ENCODE data around the gene PSMB10. TPM values are rescaled to one million over a fixed set of nuclear protein-coding genes. Genes with fewer than 3 reads are reported as not detected.

The PSMB10 gene
- 103 and 111 TPM in 2 replicates for total RNA-seq

DNA sequence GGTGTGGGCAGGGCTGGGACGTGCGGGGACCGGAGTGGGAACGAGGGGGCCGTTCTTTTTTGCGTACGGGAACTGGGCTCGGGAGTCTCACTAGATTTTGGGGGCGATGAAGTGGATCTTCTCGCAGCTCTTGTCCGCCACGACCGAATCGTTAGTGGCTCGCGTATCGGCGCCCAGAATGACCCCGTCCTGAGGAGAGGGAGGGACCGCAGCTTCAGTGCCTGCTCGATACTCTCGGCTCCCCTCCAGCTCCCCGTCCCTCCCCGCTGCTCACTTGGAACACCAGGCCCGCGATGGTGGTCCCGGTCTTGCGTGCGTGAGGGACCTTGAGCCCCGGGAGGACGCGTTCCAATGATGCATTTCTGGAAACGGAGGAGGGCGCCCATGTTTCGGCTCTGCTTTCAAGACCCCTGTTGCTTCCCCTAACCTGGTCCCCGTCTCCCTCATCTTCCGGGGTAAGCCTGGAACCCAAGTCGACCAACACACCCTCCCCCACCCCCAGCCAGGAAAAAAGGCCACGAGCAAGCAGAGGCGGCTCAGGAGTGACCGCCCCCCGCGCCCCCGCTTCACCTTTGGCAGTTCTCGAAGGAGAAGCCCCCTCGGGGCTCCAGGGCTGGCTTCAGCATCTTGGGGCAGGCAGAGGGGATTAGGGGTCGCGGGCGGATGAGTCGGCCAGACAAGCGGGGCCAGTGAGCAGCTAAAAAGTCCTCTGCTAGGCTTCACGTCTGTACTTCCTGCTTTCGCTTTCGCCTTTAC, at the start of gene PSMB10:
Gene PSMB10, minus strand, starts transcription at position 727 of the 756 bp plus-strand sequence. Its CDS starts 101 bp downstream, at position 626.

DNA sequence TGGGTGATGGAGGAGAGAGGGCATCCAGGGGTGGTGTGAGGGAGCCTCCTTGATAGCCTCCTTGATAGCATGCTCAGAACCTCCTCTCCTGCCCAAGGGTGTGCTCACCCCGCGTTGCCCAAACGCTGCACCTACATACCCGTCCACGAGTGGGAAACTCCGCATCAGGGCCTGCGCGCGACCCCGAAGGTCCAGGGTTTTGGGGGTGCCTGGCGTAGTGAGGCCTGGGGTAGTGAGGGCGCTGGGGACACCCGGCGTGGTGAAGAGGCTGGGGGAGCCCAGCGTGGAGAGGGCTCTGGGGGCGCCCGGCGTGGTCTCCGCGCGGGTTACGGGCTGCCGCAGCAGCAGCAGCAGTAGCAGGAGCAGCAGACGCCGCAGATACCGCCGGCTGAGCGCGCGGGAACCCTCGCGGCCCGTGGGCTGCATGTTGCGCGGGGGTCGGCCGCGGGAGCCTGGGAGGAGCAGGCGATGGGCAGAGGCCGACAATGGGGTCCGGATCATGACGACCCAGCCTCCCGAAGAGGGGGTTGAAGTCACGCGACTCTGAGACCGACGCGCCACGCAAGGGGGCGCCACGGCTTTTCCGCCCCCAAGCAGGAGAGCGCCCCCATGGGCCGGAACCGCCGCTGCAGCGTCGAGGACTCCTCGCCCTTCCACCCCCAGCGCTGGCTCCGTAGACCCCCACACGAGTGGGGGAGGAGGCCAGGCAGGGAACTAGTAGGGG, 43.5 kb upstream of the PSMB10 start, which contains the start of gene DPEP3:
Gene DPEP3, minus strand, starts transcription at position 545 of the 724 bp plus-strand sequence. Its CDS starts 119 bp downstream, at position 426.

DNA sequence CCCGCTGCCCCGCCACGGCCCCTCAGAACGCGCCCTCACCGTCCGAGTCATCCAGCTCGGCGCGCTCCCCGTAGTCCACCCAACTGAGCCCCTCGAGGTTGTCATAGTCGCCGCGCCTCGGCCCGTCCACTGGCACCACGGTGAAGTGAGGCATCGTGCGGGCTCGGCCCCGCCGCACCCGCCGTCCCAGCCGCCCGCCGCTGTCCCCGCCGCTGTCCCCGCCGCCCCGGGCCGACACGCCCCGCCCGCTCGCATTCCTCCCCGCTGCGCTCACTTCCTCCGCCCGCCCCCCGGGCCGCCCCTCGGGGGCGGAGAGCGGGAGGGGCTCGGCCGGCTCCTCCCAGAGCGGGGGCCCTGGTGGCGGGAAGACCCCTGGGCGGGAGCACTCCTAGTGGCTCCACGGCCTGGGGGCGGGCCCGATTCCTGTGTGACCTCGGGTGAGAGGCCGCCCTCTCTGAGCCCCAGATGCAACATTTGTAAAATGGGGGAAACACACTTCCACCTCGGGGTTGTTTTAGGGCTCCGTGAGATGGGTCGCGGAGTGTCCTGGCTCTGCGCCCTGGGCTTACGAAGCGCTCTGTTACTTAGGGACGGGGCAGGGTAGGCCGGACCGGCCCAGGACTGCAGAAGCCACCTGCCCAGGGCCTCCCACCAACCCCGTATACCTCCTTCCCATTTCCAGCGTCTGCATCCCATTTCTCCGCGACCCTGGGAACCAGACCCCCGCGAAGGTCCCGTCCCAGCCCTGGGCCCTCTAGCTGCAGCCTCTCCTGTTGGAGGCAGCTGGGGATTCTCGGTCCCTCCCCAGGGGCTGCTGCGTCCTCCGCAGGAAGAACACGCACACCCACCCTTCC, 32.0 kb upstream of the PSMB10 start, which contains the start of gene SLC12A4:
Gene SLC12A4, minus strand, starts transcription at position 238 of the 854 bp plus-strand sequence. Its CDS starts 84 bp downstream, at position 154.

DNA sequence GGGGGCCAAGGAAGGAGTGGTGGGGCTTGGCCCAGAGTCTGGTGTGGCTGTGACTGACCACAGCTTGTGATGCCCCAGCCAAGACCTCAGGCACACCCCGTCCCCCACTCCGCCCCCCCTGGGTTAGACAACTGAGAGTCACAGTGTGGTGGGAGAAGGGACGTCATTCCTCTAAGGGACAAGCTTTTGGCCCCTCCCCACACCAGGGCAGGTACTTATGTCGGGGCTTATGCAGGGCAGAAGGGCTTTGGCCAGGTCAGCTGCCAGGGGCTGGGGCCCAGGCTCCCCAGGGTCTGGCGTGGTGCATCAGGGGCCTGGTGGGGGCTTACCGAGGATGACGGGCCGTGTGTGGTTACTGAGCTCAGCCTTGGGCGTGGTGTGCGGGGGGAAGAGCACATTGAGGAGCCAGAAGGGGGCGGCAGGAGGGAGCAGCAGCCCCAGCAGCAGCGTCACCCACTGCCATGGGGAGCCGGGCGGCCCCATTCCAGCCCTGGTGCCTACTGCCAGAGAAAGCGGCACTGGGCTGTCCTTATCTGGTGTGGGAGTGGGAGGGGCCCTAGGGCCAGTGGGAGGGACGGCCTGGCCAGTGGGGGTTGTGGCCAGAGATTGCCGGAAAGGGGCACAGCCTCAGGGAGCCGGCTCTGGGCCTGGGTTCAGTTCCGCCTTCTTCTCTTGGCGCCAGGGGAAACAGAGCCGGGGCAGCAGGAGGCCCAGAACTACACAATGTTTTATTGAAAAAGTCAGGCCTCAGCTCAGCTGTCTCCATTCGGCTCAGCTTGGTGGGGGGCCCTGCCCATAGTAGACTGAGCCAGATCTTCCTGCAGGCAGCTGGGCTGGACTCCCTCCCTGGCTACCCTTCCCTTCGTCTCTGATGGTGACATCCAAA, 7.2 kb upstream of the PSMB10 start, which contains the start of gene LCAT:
Gene LCAT, minus strand, starts transcription at position 502 of the 886 bp plus-strand sequence. Its CDS starts 19 bp downstream, at position 483.

DNA sequence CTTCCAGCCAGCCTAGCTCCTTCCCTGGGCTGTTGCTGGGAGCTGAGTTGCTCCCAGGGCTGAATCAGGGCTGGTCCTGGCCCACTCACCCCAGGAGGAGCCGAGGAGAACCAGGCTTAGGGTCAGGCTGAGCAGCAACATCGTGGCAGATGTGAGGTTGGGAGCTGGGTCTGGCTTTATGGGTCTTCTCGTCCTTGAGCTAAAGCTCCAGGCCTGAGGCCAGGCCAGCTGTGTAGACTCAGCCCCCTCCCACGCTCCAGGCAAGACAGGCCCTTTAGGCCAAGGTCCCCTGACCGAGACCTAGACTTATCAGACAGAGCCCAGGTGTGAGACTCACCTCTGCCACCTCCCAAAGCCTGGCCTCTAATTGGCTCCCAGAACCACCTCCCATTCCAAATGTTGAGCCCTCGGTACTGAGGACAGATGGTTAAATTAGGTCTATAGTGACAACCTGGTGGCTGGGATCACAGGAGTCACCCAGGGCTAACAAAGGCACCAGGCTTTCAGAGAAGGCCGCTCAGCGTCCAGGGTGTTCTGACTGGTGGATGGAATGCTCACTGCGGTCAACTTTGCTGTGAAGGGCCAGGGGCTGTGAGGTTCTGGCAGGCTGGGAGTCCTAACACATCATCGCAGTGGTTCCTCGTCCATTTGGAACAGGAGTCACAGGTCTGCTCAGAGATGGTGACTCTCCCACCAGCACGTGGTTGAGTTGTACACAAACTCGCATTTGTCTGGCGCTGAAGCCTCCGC, 4.8 kb downstream of the PSMB10 start, which contains the start of gene CTRL:
Gene CTRL, minus strand, starts transcription at position 151 of the 750 bp plus-strand sequence. Its CDS starts 10 bp downstream, at position 141.

DNA sequence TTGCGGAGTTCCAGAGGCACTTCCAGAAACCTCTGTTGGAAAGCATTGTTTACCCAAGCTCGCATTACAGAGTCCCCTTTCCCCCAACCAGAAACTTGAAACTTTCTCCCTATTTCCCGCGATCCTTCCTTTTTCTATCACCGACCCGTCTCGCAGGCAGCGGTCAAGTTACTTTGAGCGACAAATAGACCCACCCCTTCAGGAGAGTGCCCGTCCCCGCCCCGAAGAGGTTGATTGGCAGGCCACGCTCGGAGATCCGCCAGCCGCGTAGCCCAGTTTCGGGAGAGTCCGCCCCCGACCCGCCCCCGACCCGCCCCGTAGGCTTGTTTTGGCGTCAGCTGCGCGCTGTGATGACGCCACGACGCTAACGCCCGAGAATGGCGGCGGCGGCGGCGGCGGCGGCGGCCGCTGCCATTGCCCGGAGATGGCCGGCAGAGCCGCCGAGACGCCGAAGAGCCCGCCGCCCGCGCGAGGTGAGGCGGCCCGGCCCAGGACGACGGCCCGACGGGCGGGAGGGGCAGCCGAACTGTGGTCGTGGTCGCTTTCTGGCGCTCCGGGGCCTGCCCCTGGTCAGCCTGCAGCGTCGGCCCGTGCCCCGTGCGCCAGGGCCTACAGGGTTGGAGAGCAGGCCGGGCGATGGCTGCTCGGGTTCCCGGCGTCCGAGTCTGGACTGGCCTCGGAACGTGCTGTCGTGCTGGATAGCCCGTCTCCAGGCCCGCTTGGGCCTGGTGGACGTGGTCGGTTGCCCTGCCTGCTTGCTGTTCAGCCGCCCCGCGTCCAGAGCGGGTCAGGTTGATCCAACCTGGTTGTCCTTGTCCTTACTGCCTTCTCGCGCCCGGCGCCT, 43.5 kb downstream of the PSMB10 start, which contains the start of gene PSKH1:
Gene PSKH1, plus strand, starts transcription at position 356 of the 844 bp plus-strand sequence. CDS start 15,496 bp downstream, outside the sequence.

DNA sequence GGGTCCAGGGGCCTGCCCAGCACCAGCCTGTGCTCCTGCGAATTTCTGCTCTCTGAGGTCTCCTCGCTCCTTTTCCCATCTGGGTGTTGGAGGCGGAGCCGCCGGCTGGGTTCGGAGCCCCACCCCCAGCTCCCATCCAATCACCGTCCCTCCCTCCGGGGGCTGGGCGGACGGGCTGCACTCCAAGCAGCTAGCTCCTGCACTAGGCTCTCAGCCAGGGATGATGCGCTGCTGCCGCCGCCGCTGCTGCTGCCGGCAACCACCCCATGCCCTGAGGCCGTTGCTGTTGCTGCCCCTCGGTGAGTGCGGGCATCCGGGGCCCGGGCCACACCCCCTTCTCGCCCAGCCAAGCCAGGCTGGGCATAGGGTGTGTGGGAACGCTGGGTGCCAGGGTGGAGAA, 52.0 kb downstream of the PSMB10 start, which contains the start of gene NRN1L:
Gene NRN1L, plus strand, starts transcription at position 202 of the 400 bp plus-strand sequence. Its CDS starts 19 bp downstream, at position 221.

Other genes with a start within 250 kb of the PSMB10 start
- gene GFOD2, start 217.5 kb downstream of the PSMB10 start, total RNA-seq: 12.9 and 16.7 TPM in 2 replicates
- 2.5 and 4.5 TPM in 2 replicates for gene RANBP10, start 130.3 kb downstream of the PSMB10 start, total RNA-seq
- 0.95 and 1.5 TPM in 2 replicates for gene TSNAXIP1, start 130.0 kb downstream of the PSMB10 start, total RNA-seq
- 27.1 and 51.8 TPM in 2 replicates for gene THAP11, start 94.5 kb downstream of the PSMB10 start, total RNA-seq
- 72.5 and 88.2 TPM in 2 replicates for gene NUTF2, start 89.9 kb downstream of the PSMB10 start, total RNA-seq
- gene CENPT, start 89.2 kb downstream of the PSMB10 start, total RNA-seq: 21.2 and 22.5 TPM in 2 replicates
- gene EDC4, start 63.8 kb downstream of the PSMB10 start, total RNA-seq: 46.3 and 54.4 TPM in 2 replicates
- 0.16 TPM in 1 of 2 replicates, not detected in the other for gene NRN1L, start 52.0 kb downstream of the PSMB10 start, total RNA-seq
- gene PSKH1, start 43.6 kb downstream of the PSMB10 start, total RNA-seq: 13.4 and 21.7 TPM in 2 replicates
- gene CTRL, start 5.0 kb downstream of the PSMB10 start, total RNA-seq: 0.63 and 2.3 TPM in 2 replicates
- 5.2 and 6.5 TPM in 2 replicates for gene LCAT, start 7.3 kb upstream of the PSMB10 start, total RNA-seq
- gene SLC12A4, start 31.8 kb upstream of the PSMB10 start, total RNA-seq: 91.3 and 134 TPM in 2 replicates
- not detected in 2 replicates for gene DPEP3, start 43.6 kb upstream of the PSMB10 start, total RNA-seq
- not detected in 2 replicates for gene DPEP2, start 62.6 kb upstream of the PSMB10 start, total RNA-seq
- not detected in 2 replicates for gene DPEP2NB, start 79.1 kb upstream of the PSMB10 start, total RNA-seq
- gene DDX28, start 86.4 kb upstream of the PSMB10 start, total RNA-seq: 8.5 and 9.1 TPM in 2 replicates
- gene DUS2, start 86.4 kb upstream of the PSMB10 start, total RNA-seq: 12.3 and 13.4 TPM in 2 replicates
- 5.0 and 6.0 TPM in 2 replicates for gene NFATC3, start 148.5 kb upstream of the PSMB10 start, total RNA-seq